HepG2 (cell line): ENCODE data around the gene CAMK2G. TPM values are rescaled to one million over a fixed set of nuclear protein-coding genes. Genes with fewer than 3 reads are reported as not detected.

ENCODE experiments used
- ATAC-seq: fragments of 200-7000 bp; cut with Tn5 transposase; 3 replicates; pipeline ENCODE4 v1.9.1; 2020; ENCODE audit warnings: mild to moderate bottlenecking, moderate library complexity
- BruUV-seq: library from RNA; stranded (reverse); fragments of 400-500 nt; replicated peaks from 2 replicates; lab custom pipeline; 2021; lab: Mats Ljungman, UMichigan
- CTCF ChIA-PET: fragments of 300-600 bp; formaldehyde crosslinking; extraction: SDS; loops from one replicate; lab custom pipeline; 2021; ENCODE audit warnings: low total read pairs, inconsistent platforms, low intra/inter-chr PET ratio; lab: Yijun Ruan, JAX
- POLR2A ChIA-PET: fragments of 350-600 bp; sonication (Branson Sonifier 250); formaldehyde crosslinking; loops from one replicate; lab custom pipeline; 2020; ENCODE audit warnings: antibody characterized with exemption, inconsistent platforms; lab: Yijun Ruan, JAX
- DNase-seq: peaks from one replicate; pipeline ENCODE4 v3.0.0-alpha.2; 2015; ENCODE audit warnings: low spot score
- FAIRE-seq: peaks from 3 replicates; lab custom pipeline; 2011; peaks lifted over from hg19 to GRCh38; lab: Jason Lieb, UNC
- H2AFZ ChIP-seq: one replicate; pipeline ENCODE4 v1.6.1; 2011; ENCODE audit warnings: low read length, inconsistent platforms
- H3K27ac ChIP-seq: fragments of 300-600 bp; 3 replicates; pipeline ENCODE4 v1.8.0; 2011; ENCODE audit warnings: mixed run types, mild to moderate bottlenecking, mixed read lengths, low read length, inconsistent platforms; ENCODE audit not compliant: insufficient read depth; ENCODE audit errors: extremely low read length
- H3K27me3 ChIP-seq, 2 experiments: fragments of 200-600 bp in 1 of 2; 2 replicates in 1 of 2; 3 replicates in 1 of 2; pipeline versions ENCODE4 v1.6.0 to v1.8.0; 2011; ENCODE audit warnings: low read length in 2 of 2, mild to moderate bottlenecking in 2 of 2, moderate library complexity in 2 of 2, inconsistent platforms in 1 of 2; ENCODE audit not compliant: insufficient read depth in 2 of 2, control insufficient read depth in 1 of 2
- H3K36me3 ChIP-seq, 2 experiments: fragments of 200-600 bp in 1 of 2; replicated peaks in 1 of 2; 2 replicates in 1 of 2; 3 replicates in 1 of 2; pipeline versions ENCODE4 v1.5.1 to v1.8.0; 2011; ENCODE audit warnings: low read length in 2 of 2, inconsistent platforms in 1 of 2; ENCODE audit not compliant: insufficient read depth in 2 of 2, control insufficient read depth in 1 of 2
- H3K4me1 ChIP-seq: 2 replicates; pipeline ENCODE4 v1.5.1; 2012; ENCODE audit warnings: low read length, inconsistent platforms; ENCODE audit not compliant: insufficient read depth
- H3K4me2 ChIP-seq: 2 replicates; pipeline ENCODE4 v1.6.0; 2011; ENCODE audit warnings: low read depth, low read length, inconsistent platforms
- H3K4me3 ChIP-seq, 3 experiments: fragments of 200-600 bp in 1 of 3; sonication (generic), shearing (Covaris generic) in 1 of 3; replicated peaks in 1 of 3; 2 replicates each; pipeline ENCODE4 v1.5.1; 2011 to 2016; ENCODE audit warnings: low read length in 3 of 3, inconsistent platforms in 2 of 3, low read depth in 2 of 3, mild to moderate bottlenecking in 2 of 3, control low read depth in 1 of 3, mixed read lengths in 1 of 3; ENCODE audit not compliant: insufficient read depth in 1 of 3
- H3K79me2 ChIP-seq: one replicate; pipeline ENCODE4 v1.6.1; 2011; ENCODE audit warnings: low read length, inconsistent platforms; ENCODE audit not compliant: insufficient read depth
- H3K9ac ChIP-seq: 2 replicates; pipeline ENCODE4 v1.6.0; 2011; ENCODE audit warnings: mild to moderate bottlenecking, low read depth, low read length, inconsistent platforms; ENCODE audit not compliant: insufficient read depth
- H3K9me3 ChIP-seq: 2 replicates; pipeline ENCODE4 v1.5.1; 2012; ENCODE audit warnings: mild to moderate bottlenecking, low read length
- H4K20me1 ChIP-seq: 2 replicates; pipeline ENCODE4 v1.6.0; 2011; ENCODE audit warnings: inconsistent platforms, mild to moderate bottlenecking, low read length, moderate library complexity; ENCODE audit not compliant: insufficient read depth
- HDAC6 ChIP-seq: fragments of 200-600 bp; sonication (generic); IDR thresholded peaks from 2 replicates; pipeline ENCODE4 v1.7.0; 2017; ENCODE audit warnings: mild to moderate bottlenecking, antibody characterized with exemption, low read length, low read depth
- HNRNPK ChIP-seq: fragments of 200-400 bp; formaldehyde crosslinking; IDR thresholded peaks from 2 replicates; pipeline ENCODE4 v1.6.1; 2018; ENCODE audit warnings: low read length, low read depth, moderate library complexity, mild to moderate bottlenecking; ENCODE audit not compliant: poor library complexity, severe bottlenecking
- KAT7 ChIP-seq: IDR thresholded peaks from 2 replicates; pipeline ENCODE4 v1.6.1; 2018; ENCODE audit warnings: borderline replicate concordance, missing compliant biosample characterization
- KDM1A ChIP-seq: IDR thresholded peaks from 2 replicates; pipeline ENCODE4 v1.6.1; 2016; ENCODE audit warnings: missing compliant biosample characterization
- MEIS2 ChIP-seq: sonication (generic); formaldehyde crosslinking; IDR thresholded peaks from 2 replicates; pipeline ENCODE4 v1.9.0; 2021; ENCODE audit warnings: mild to moderate bottlenecking, missing genetic modification reagents
- NFIC ChIP-seq: IDR thresholded peaks from 2 replicates; pipeline ENCODE4 v1.6.1; 2012; ENCODE audit warnings: mild to moderate bottlenecking, low read length, inconsistent platforms
- NFYC ChIP-seq: IDR thresholded peaks from 2 replicates; pipeline ENCODE4 v1.6.1; 2016; ENCODE audit warnings: missing genetic modification reagents, missing compliant biosample characterization
- SMARCC2 ChIP-seq: fragments of 450-650 bp; IDR thresholded peaks from 2 replicates; pipeline ENCODE4 v1.6.1; 2017; ENCODE audit warnings: antibody characterized with exemption, mild to moderate bottlenecking
- U2AF1 ChIP-seq: fragments of 200-400 bp; formaldehyde crosslinking; optimal IDR thresholded peaks from 2 replicates; pipeline ENCODE3; 2017; ENCODE audit warnings: mild to moderate bottlenecking, low read depth, low read length
- ZBTB37 ChIP-seq: sonication (generic); formaldehyde crosslinking; IDR thresholded peaks from 2 replicates; pipeline ENCODE4 v1.4.0; 2020; ENCODE audit warnings: mild to moderate bottlenecking, missing genetic modification reagents
- ZNF264 ChIP-seq: sonication (generic); formaldehyde crosslinking; IDR thresholded peaks from 2 replicates; pipeline ENCODE4 v1.4.0; 2020; ENCODE audit warnings: missing genetic modification reagents
- ZNF350 ChIP-seq: sonication (generic); formaldehyde crosslinking; IDR thresholded peaks from 2 replicates; pipeline ENCODE4 v1.4.0; 2020; ENCODE audit warnings: mild to moderate bottlenecking, low read depth, missing genetic modification reagents, borderline replicate concordance
- ZNF576 ChIP-seq: sonication (generic); formaldehyde crosslinking; IDR thresholded peaks from 2 replicates; pipeline ENCODE4 v1.4.0; 2020; ENCODE audit warnings: mild to moderate bottlenecking, missing genetic modification reagents
- ZNF772 ChIP-seq: sonication (generic); formaldehyde crosslinking; IDR thresholded peaks from 2 replicates; pipeline ENCODE4 v1.5.0; 2020; ENCODE audit warnings: mild to moderate bottlenecking, missing genetic modification reagents
- ZNF777 ChIP-seq: sonication (generic); formaldehyde crosslinking; IDR thresholded peaks from 2 replicates; pipeline ENCODE4 v1.4.0; 2020; ENCODE audit warnings: missing genetic modification reagents
- WGBS: methylation state at CpG from one replicate; pipeline ENCODE4 v1.1.6; 2017; ENCODE audit warnings: low lambda C conversion rate; 5-methylcytosine and 5-hydroxymethylcytosine counted together
- in situ Hi-C: cut with HindIII; loops from 2 replicates; pipeline ENCODE4 v1.10.0; 2017; ENCODE audit warnings: low pct_unique_long_range_greater_than_20kb; ENCODE audit not compliant: extremely low pct_ligation_motif_present
- intact Hi-C: fragments of 100-400 bp; cut with micrococcal nuclease; formaldehyde crosslinking; loops from one replicate; pipeline ENCODE4 v1.10.0; 2022; ENCODE audit not compliant: unreplicated experiment
- polyA plus RNA-seq, 8 experiments: library from polyadenylated mRNA; depleted of rRNA in 3 of 8; stranded (reverse) in 7 of 8; unstranded in 1 of 8; fragments of >200 nt; fragmentation: Illumina TruSeq in 4 of 8; extraction: Trizol in 4 of 8; gene quantifications; 2 replicates each; pipeline versions ENCODE4 v1.2.1 to v1.2.3, GENCODE V29; 2011 to 2016; ENCODE audit warnings: low read depth in 4 of 8, missing spikeins in 1 of 8, mixed read lengths in 1 of 8; ENCODE audit not compliant: insufficient read depth in 1 of 8
- total RNA-seq, 5 experiments: library from RNA; depleted of rRNA; stranded (reverse); fragments of >200 nt; fragmentation: Illumina TruSeq; extraction: Trizol; gene quantifications; 2 replicates each; pipeline ENCODE4 v1.2.3, GENCODE V29; 2016; ENCODE audit warnings: low read depth in 1 of 5

Gene CAMK2G
- total and polyA plus RNA-seq, 2 of the 13 experiments (the other 11 are each of a cell fraction or from before 2014, with no cell fraction given): 15.9 to 18.8 TPM

DNA sequence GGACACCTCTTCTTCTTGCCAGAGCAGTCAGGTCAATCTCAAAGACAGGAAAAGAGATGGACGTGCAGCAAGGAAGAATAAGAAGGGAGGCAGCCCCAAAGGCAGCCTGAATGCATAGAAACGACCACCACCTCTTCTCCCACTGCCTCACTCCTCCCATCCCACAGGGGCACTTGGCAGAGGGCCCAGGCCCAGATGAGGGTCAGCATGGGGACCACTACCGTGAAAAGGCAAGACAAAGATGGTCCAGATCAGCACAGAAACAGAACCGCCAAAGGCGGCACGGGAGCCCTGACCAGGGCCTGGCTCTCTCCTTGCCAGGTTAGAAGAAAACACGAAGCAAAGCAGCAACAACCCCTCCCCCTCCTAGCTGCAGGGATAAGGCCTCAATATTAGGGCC lies 61.0 kb downstream of the CAMK2G start:
- ChIA-PET POLR2A (interaction anchor here (1.4 to 1.7 kb wide), 2 partner anchors 27 kb away, joined by 3 to 9 read pairs; no protein-coding TSS in a partner anchor), CTCF (no interaction called here)
- DNase-seq: no peak
- Histone ChIP-seq H3K4me1 (peaks cover 21% of the 10 kb centered on the region), H3K9ac (no peak overlapping the region), H3K27me3 (no peaks in the 10 kb centered on the region; a peak in 1 of 5 replicates), H3K4me3 (no peak overlapping the region), H3K9me3 (no peaks in the 10 kb centered on the region), H4K20me1 (no peaks in the 10 kb centered on the region), H3K79me2 (peaks cover 3% of the 10 kb centered on the region), H3K4me2 (no peak overlapping the region), H3K36me3 (peaks cover 1 to 24% of the 10 kb centered on the region in 2 experiments), H2AFZ (no peak overlapping the region), H3K27ac (no peak overlapping the region)
- no peak for ATAC-seq
- WGBS: 91% methylated on average over 7 of the region's 7 CpGs
- no peak for TF ChIP-seq U2AF1
- no peak for TF ChIP-seq HDAC6
- TF ChIP-seq MEIS2 (CRISPR knock-in tag): no peak
- TF ChIP-seq SMARCC2: no peak
- no peak for TF ChIP-seq ZNF350 (CRISPR knock-in tag)
- TF ChIP-seq HNRNPK: no peak
- no peak for TF ChIP-seq KAT7
- TF ChIP-seq ZBTB37: no peak
- no peak for TF ChIP-seq ZNF576
- TF ChIP-seq ZNF772: no peak
- no peak for TF ChIP-seq KDM1A (CRISPR knock-in tag)
- no peak for TF ChIP-seq ZNF264 (CRISPR knock-in tag)
- TF ChIP-seq ZNF777 (CRISPR knock-in tag): no peak
- no peak for TF ChIP-seq NFYC (CRISPR knock-in tag)
- no peak for TF ChIP-seq NFIC
- no peak for FAIRE-seq
- in situ Hi-C loops: no loop called here
- BruUV-seq: no TSS peak
- intact Hi-C loops: no loop called here
